ENCODE measurements around the gene KRT71.
"Not testable (repeated sequence)": the region's sequence is repeated elsewhere in the genome, so short reads cannot be mapped to it uniquely, and the experiment has no call there.

Gene KRT71

DNA sequence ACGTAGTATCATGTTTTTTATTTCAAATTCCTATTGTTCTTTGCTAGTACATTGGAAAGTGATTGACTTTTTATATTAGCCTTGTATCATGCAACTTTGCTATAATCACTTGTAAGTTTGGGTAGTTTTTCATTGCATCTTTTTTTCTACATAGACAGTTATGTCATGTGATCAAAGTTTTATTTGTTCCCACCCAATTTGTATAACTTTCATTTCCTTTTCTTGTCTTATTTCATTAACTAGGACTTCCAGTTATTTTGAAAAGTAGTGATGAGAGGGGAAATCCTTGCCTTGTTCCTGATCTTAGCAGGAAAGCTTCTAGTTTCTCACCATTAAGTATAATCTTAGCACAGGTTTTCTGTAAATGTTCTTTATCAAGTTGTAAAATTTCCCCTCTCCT lies 50.1 kb downstream of the KRT71 start:
- H3K4me3 ChIP-seq (replicated peaks in 1 of 2; ENCODE audit: low read depth in 2 of 2, low read length in 2 of 2) = no peak overlapping the region
- no peak for DNase-seq (ENCODE audit: low read depth in 2 of 2)
- TF ChIP-seq, protein P1, sequence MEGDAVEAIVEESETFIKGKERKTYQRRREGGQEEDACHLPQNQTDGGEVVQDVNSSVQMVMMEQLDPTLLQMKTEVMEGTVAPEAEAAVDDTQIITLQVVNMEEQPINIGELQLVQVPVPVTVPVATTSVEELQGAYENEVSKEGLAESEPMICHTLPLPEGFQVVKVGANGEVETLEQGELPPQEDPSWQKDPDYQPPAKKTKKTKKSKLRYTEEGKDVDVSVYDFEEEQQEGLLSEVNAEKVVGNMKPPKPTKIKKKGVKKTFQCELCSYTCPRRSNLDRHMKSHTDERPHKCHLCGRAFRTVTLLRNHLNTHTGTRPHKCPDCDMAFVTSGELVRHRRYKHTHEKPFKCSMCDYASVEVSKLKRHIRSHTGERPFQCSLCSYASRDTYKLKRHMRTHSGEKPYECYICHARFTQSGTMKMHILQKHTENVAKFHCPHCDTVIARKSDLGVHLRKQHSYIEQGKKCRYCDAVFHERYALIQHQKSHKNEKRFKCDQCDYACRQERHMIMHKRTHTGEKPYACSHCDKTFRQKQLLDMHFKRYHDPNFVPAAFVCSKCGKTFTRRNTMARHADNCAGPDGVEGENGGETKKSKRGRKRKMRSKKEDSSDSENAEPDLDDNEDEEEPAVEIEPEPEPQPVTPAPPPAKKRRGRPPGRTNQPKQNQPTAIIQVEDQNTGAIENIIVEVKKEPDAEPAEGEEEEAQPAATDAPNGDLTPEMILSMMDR (IDR thresholded peaks at IDR 0.05; ENCODE audit: low read depth, low read length) = no peak

DNA sequence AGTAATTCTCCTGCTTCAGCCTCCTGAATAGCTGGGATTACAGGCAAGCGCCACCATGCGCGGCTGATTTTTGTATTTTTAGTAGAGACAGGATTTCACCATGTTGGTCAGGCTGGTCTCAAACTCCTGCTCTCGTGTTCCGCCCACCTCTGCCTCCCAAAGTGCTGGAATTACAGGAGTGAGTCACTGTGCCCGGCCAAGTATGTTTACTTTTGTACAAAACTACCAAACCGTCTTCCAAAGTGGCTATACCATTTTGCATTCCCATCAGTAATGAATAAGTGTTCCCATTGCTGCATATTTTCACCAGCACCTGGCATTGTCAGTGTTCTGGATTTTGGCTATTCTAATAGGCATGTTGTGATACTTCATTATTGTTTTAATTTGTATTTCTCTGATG lies 51.5 kb downstream of the KRT71 start:
- no peak overlapping the region for H3K4me3 ChIP-seq (replicated peaks in 1 of 2; ENCODE audit: low read depth in 2 of 2, low read length in 2 of 2)
- peak in 1 of 2 donors; percentile 28 for DNase-seq (ENCODE audit: low read depth in 2 of 2)
- TF ChIP-seq, protein P1 (IDR thresholded peaks at IDR 0.05; ENCODE audit: low read depth, low read length) = no peak

DNA sequence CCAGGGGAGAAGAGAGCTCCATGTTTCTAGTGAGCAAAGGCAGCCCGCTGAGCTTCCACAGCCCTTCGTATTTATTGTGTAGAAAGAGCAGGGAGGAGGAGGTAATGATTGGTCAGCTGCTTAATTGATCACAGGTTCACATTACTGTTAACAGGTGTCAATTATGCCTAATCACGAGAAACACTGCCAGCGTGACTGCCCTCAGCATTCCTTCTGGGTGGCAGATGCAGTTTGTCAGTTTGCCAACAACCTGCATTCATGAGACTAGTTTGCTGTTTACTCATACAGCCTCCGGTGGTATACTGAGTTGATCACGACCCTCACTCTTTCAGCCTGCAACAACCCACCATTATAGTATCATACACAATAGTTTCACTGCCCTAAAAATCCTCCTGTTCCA lies 52.4 kb downstream of the KRT71 start:
- not testable (repeated sequence) for DNase-seq (ENCODE audit: low read depth in 2 of 2)

DNA sequence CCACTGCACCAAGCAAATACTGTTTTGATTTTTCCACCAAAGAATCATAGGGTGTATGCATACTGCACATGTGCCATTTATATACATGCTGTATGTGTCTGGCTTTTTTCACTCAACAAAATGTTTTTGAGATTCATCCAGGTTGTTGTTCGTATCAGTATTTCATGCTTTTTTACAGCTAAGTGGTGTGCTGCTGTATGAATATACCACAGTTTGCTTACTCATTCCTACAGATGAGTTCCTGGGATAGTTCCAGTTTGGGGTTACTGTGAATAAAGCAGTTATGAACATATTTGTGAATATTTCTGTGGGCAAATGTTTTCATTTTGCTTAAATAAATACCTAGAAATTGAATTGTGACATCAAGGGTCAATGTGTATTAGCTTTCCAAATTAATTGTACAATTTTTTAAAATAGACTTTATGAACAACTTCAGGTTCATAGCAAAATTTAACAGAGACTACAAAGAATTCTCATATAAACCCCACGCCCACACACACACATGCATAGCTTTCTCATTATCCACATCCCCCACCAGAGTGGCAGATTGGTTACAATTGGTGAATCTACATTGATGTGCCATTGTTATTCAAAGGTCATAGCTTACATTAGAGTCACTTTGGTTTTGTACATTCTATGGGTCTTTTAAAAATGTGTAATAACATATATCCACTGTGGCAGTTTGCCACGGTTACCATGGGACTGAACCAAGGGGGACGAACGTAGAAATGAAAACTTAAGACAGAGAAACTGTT lies 53.0 kb downstream of the KRT71 start:
- TF ChIP-seq, protein P1 (IDR thresholded peaks at IDR 0.05; ENCODE audit: low read depth, low read length) = no peak
- DNase-seq (ENCODE audit: low read depth in 2 of 2) = peak in 1 of 2 donors; percentile 78
- no peak overlapping the region for H3K4me3 ChIP-seq (replicated peaks in 1 of 2; ENCODE audit: low read depth in 2 of 2, low read length in 2 of 2)

More for the DNA sequence above, 52.4 kb downstream of the KRT71 start:
- not testable (repeated sequence) for H3K4me3 ChIP-seq (replicated peaks in 1 of 2; ENCODE audit: low read depth in 2 of 2, low read length in 2 of 2)

DNA sequence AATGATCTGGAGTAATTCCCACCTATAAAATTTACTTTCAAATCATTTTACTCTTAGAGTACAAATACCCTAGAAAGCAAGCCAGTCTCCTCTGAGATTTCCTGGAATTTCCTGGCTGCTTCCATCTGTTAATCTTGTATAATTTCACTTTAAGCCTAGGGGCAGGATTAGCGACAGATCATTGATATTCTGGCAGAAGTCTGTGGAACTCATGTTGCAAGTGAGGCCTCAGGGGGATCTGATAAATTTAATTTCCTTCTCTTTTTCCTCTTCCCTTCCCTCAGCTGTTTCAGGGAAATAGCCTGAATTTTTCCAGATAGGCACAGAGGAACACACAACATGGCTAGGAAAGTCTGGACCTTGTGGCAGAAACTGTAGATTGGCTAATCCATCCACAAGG lies 54.0 kb downstream of the KRT71 start:
- H3K4me3 ChIP-seq (replicated peaks in 1 of 2; ENCODE audit: low read depth in 2 of 2, low read length in 2 of 2) = no peak overlapping the region
- TF ChIP-seq, protein P1 (IDR thresholded peaks at IDR 0.05; ENCODE audit: low read depth, low read length) = no peak
- DNase-seq (ENCODE audit: low read depth in 2 of 2) = no peak

DNA sequence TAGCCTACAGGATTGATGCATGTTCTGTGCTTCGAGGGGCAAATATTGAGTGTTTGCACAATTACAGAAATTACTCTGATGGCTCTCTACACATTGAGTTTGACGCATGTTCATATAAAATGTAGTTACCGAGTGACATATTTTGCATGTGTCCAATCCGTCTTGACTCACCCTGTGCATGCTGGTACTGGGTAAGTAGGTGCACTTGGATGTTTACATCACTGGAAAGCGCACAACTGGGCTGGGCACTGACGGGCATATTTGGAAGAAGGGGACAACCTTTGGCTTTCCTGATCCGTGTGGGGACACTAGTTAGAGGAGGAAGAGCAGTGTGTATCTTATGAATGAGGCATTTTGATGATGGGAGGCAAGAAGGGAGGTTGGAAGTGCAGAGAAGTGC lies 55.0 kb downstream of the KRT71 start:
- TF ChIP-seq, protein P1 (IDR thresholded peaks at IDR 0.05; ENCODE audit: low read depth, low read length) = no peak
- no peak for DNase-seq (ENCODE audit: low read depth in 2 of 2)
- H3K4me3 ChIP-seq (replicated peaks in 1 of 2; ENCODE audit: low read depth in 2 of 2, low read length in 2 of 2) = no peak overlapping the region

DNA sequence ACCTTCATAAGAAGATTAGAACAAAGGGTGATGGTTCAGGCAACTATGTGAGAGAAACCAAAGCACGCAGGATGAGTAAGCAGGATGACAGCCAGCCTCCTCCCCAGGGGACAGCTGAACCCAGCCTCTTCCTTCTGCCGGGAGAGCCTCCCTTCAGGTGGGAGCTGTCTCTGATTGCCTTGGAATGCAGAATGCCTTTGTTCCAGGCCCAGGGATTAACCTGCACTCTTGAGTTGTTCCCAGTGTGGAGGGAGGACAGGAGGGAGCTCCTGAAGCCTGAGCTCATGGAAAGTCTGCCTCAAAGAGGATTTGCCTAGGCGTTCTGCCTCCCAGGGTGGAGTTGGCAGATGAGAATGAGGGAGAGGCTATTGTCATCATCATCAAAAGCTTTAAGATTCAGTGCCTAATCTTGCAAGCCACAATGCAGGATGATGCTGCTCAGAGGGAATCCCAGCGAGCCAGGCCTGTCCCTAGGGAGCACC lies 56.3 kb downstream of the KRT71 start:
- DNase-seq (ENCODE audit: low read depth in 2 of 2) = peak; percentile 69 to 97
- TF ChIP-seq, protein P1 (IDR thresholded peaks at IDR 0.05; ENCODE audit: low read depth, low read length) = no peak
- H3K4me3 ChIP-seq (replicated peaks in 1 of 2; ENCODE audit: low read depth in 2 of 2, low read length in 2 of 2) = no peak overlapping the region

All from cardiac fibroblast (primary cell).